HCT116 (cell line): ENCODE measurements around the gene ZNF580. TPM values are rescaled to one million over a fixed set of nuclear protein-coding genes. Genes with fewer than 3 reads are reported as not detected.

Experiments
- ATAC-seq: fragments of 200-7000 bp; cut with Tn5 transposase; 2 replicates; pipeline ENCODE4 v1.9.1; 2020; ENCODE audit warnings: mild to moderate bottlenecking, moderate library complexity
- BruUV-seq: library from RNA; stranded (reverse); fragments of 400-500 nt; replicated peaks from 2 replicates; lab custom pipeline; 2021; lab: Mats Ljungman, UMichigan
- CTCF ChIA-PET: fragments of 300-600 bp; sonication (Branson Sonifier 250); formaldehyde crosslinking; loops from one replicate; lab custom pipeline; 2021; ENCODE audit warnings: antibody characterized with exemption; lab: Charles Lee
- POLR2A ChIA-PET: fragments of 300-600, 350-600 bp; sonication (Branson Sonifier 250); formaldehyde crosslinking; loops from one replicate; lab custom pipeline; 2021; ENCODE audit warnings: antibody characterized with exemption; lab: Charles Lee
- RAD21 ChIA-PET, 2 experiments: fragments of 300-600 bp; sonication (Branson Sonifier 250); formaldehyde crosslinking; loops; one replicate each; lab custom pipeline; 2023; ENCODE audit warnings: low total read pairs in 2 of 2; ENCODE audit not compliant: uncharacterized antibody in 2 of 2, unreplicated experiment in 2 of 2, low non-redundant PET in 1 of 2; lab: Charles Lee
- DNase-seq: peaks from one replicate; pipeline ENCODE4 v3.0.0-alpha.2; 2010; ENCODE audit warnings: low read depth, low spot score
- H2AFZ ChIP-seq: fragments of 200-600 bp; shearing (Covaris generic), sonication (generic); 2 replicates; pipeline ENCODE4 v1.6.1; 2017; ENCODE audit warnings: low read depth, mixed run types, mixed read lengths, antibody characterized with exemption, low read length; ENCODE audit not compliant: poor library complexity, severe bottlenecking
- H3K27ac ChIP-seq: 2 replicates; pipeline ENCODE4 v1.5.1; 2012; ENCODE audit warnings: low read depth, low read length
- H3K27me3 ChIP-seq: fragments of 200-600 bp; sonication (generic); 2 replicates; pipeline ENCODE4 v1.6.1; 2016; ENCODE audit warnings: mixed run types, low read length, mixed read lengths; ENCODE audit not compliant: insufficient read depth
- H3K36me3 ChIP-seq, 2 experiments: fragments of 200-500 bp in 1 of 2; fragments of 200-600 bp in 1 of 2; sonication (Bioruptor generic) in 1 of 2; sonication (generic) in 1 of 2; 2 replicates each; pipeline versions ENCODE4 v1.5.1 to v1.6.1; 2014 to 2016; ENCODE audit warnings: low read length in 2 of 2, inconsistent platforms in 1 of 2, mixed read lengths in 1 of 2, mixed run types in 1 of 2; ENCODE audit not compliant: insufficient read depth in 2 of 2, control insufficient read depth in 1 of 2
- H3K4me1 ChIP-seq, 2 experiments: fragments of 200-600 bp in 1 of 2; sonication (generic) in 1 of 2; 2 replicates each; pipeline versions ENCODE4 v1.5.1 to v1.6.1; 2012 to 2017; ENCODE audit warnings: low read length in 2 of 2, inconsistent platforms in 1 of 2, mild to moderate bottlenecking in 1 of 2, mixed read lengths in 1 of 2, mixed run types in 1 of 2, moderate library complexity in 1 of 2; ENCODE audit not compliant: insufficient read depth in 2 of 2, control insufficient read depth in 1 of 2
- H3K4me2 ChIP-seq: fragments of 200-600 bp; sonication (generic); 2 replicates; pipeline ENCODE4 v1.6.1; 2017; ENCODE audit warnings: mixed run types, low read length, mixed read lengths
- H3K4me3 ChIP-seq, 2 experiments: fragments of 200-600 bp in 1 of 2; sonication (generic) in 1 of 2; replicated peaks in 1 of 2; 2 replicates each; pipeline ENCODE4 v1.5.1; 2011 to 2016; ENCODE audit warnings: low read length in 2 of 2, control low read depth in 1 of 2, low read depth in 1 of 2, mild to moderate bottlenecking in 1 of 2, mixed read lengths in 1 of 2, mixed run types in 1 of 2
- H3K79me2 ChIP-seq: fragments of 200-600 bp; sonication (generic); 2 replicates; pipeline ENCODE4 v1.6.1; 2017; ENCODE audit warnings: mild to moderate bottlenecking, mixed run types, low read length, moderate library complexity, mixed read lengths; ENCODE audit not compliant: insufficient read depth
- H3K9ac ChIP-seq: fragments of 200-600 bp; sonication (generic); 2 replicates; pipeline ENCODE4 v1.6.1; 2016; ENCODE audit warnings: low read length, mixed read lengths
- H3K9me2 ChIP-seq: fragments of 200-600 bp; sonication (generic), shearing (Covaris generic); 2 replicates; pipeline ENCODE4 v1.6.1; 2017; ENCODE audit warnings: mixed run types, mild to moderate bottlenecking, moderate library complexity; ENCODE audit not compliant: insufficient read depth
- H3K9me3 ChIP-seq, 2 experiments: fragments of 200-500 bp in 1 of 2; fragments of 200-600 bp in 1 of 2; sonication (Bioruptor generic) in 1 of 2; sonication (generic) in 1 of 2; 2 replicates each; pipeline ENCODE4 v1.6.1; 2014 to 2017; ENCODE audit warnings: low read length in 2 of 2, mixed read lengths in 2 of 2, inconsistent platforms in 1 of 2, low read depth in 1 of 2, mild to moderate bottlenecking in 1 of 2, mixed run types in 1 of 2, moderate library complexity in 1 of 2; ENCODE audit not compliant: control insufficient read depth in 1 of 2, insufficient read depth in 1 of 2
- H4K20me1 ChIP-seq: fragments of 200-600 bp; sonication (generic), shearing (Covaris generic); 2 replicates; pipeline ENCODE4 v1.6.1; 2017; ENCODE audit warnings: mixed run types, mild to moderate bottlenecking, moderate library complexity; ENCODE audit not compliant: insufficient read depth
- CBX3 ChIP-seq: IDR thresholded peaks from 2 replicates; pipeline ENCODE4 v1.6.1; 2012; ENCODE audit warnings: low read depth
- EZH2 ChIP-seq: fragments of 200-600 bp; sonication (generic); IDR thresholded peaks from 2 replicates; pipeline ENCODE4 v1.6.1; 2017; ENCODE audit warnings: antibody characterized with exemption, mixed run types
- RAD21 ChIP-seq: IDR thresholded peaks from 2 replicates; pipeline ENCODE4 v1.6.1; 2012; ENCODE audit warnings: low read depth, mild to moderate bottlenecking
- REST ChIP-seq: IDR thresholded peaks from 2 replicates; pipeline ENCODE4 v1.6.1; 2012; ENCODE audit warnings: low read depth
- YY1 ChIP-seq: IDR thresholded peaks from 2 replicates; pipeline ENCODE4 v1.6.1; 2011; ENCODE audit warnings: low read length, low read depth, moderate library complexity, mild to moderate bottlenecking; ENCODE audit not compliant: insufficient replicate concordance; ENCODE audit errors: extremely low read depth
- ZFX ChIP-seq: fragments of 450-650 bp; IDR thresholded peaks from 2 replicates; pipeline ENCODE4 v1.6.1; 2017
- intact Hi-C: fragments of 100-400 bp; cut with micrococcal nuclease; formaldehyde crosslinking; loops from 2 replicates; pipeline ENCODE4 v1.10.0; 2022
- total RNA-seq: library from RNA; stranded (reverse); gene quantifications from one replicate; pipeline ENCODE4 v1.2.1, GENCODE V29; 2021; ENCODE audit not compliant: unreplicated experiment

The ZNF580 gene
- total RNA-seq, 1 experiment from 2014 or later: 36.7 TPM

- ChIA-PET CTCF (no interaction called here), RAD21 (no interaction called here), POLR2A (no interaction called here)
- Histone ChIP-seq H3K27ac (no peak overlapping the region), H3K9me2 (no peaks in the 10 kb centered on the region), H3K36me3 (peaks cover under 1% of the 10 kb centered on the region in 2 experiments; a peak in 2 of 4 replicates), H3K9me3 (no peaks in the 10 kb centered on the region), H4K20me1 (no peaks in the 10 kb centered on the region), H3K9ac (no peak overlapping the region), H3K4me3 (no peak overlapping the region), H2AFZ (no peak overlapping the region), H3K4me2 (no peak overlapping the region), H3K27me3 (no peaks in the 10 kb centered on the region), H3K4me1 (peaks cover 6 to 10% of the 10 kb centered on the region in 2 experiments; a peak in 3 of 4 replicates), H3K79me2 (peaks cover 6% of the 10 kb centered on the region)
- no peak for ATAC-seq
- TF ChIP-seq RAD21: no peak
- TF ChIP-seq REST: no peak
- no peak for TF ChIP-seq EZH2
- no peak for TF ChIP-seq YY1
- TF ChIP-seq CBX3: no peak
- no peak for TF ChIP-seq ZFX
- intact Hi-C loops: no loop called here
- no TSS peak for BruUV-seq
- no peak for DNase-seq
Observed at GRCh38 chr19:55650602-55651230, 9.9 kb downstream of the ZNF580 start.
